GM12865 (cell line): ENCODE measurements around the gene ACVR2A.

Experiments used
- DNase-seq: peaks from one replicate; pipeline ENCODE4 v3.0.0; 2010; ENCODE audit warnings: low read depth
- H3K4me3 ChIP-seq: 2 replicates; pipeline ENCODE4 v1.5.1; 2011; ENCODE audit warnings: mild to moderate bottlenecking, low read depth, low read length, control low read depth
- TF ChIP-seq, protein P1 (sequence below): IDR thresholded peaks from 2 replicates; pipeline ENCODE4 v1.5.1; 2011; ENCODE audit warnings: low read length, control low read depth, low read depth, inconsistent platforms; ENCODE audit not compliant: insufficient read depth; ENCODE audit errors: missing control alignments

The ACVR2A gene

DNA sequence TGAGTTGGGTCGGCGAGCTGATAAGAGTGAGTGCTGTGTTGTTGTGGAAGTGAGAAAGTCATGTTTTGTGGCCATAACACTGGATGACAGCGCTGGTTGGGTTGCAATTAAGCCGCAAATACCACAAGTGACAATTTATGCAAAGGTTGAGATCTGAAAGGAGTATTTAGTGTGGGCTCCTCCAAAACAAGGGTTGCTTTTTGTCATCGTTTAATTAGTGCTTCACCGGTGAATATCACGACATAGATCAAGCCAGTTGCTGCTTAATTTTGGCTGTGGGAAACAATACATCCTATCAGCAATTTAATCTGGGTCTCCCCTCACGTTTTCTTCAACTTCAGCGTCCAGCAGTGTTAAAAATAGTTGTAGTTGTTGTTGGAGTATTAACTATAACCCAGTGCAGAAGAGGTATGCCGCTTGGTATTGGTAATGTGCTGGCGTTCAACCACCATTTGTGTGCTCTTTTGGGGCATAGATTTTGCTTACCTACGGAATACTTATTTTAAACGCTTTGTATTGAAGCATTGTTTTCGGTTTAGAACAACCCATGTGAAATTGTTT lies 662 bp downstream of the ACVR2A start:
- peak; percentile 85 for DNase-seq
- H3K4me3 ChIP-seq, result peak overlapping the region; percentile 61
- TF ChIP-seq, protein P1, sequence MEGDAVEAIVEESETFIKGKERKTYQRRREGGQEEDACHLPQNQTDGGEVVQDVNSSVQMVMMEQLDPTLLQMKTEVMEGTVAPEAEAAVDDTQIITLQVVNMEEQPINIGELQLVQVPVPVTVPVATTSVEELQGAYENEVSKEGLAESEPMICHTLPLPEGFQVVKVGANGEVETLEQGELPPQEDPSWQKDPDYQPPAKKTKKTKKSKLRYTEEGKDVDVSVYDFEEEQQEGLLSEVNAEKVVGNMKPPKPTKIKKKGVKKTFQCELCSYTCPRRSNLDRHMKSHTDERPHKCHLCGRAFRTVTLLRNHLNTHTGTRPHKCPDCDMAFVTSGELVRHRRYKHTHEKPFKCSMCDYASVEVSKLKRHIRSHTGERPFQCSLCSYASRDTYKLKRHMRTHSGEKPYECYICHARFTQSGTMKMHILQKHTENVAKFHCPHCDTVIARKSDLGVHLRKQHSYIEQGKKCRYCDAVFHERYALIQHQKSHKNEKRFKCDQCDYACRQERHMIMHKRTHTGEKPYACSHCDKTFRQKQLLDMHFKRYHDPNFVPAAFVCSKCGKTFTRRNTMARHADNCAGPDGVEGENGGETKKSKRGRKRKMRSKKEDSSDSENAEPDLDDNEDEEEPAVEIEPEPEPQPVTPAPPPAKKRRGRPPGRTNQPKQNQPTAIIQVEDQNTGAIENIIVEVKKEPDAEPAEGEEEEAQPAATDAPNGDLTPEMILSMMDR, result no peak

DNA sequence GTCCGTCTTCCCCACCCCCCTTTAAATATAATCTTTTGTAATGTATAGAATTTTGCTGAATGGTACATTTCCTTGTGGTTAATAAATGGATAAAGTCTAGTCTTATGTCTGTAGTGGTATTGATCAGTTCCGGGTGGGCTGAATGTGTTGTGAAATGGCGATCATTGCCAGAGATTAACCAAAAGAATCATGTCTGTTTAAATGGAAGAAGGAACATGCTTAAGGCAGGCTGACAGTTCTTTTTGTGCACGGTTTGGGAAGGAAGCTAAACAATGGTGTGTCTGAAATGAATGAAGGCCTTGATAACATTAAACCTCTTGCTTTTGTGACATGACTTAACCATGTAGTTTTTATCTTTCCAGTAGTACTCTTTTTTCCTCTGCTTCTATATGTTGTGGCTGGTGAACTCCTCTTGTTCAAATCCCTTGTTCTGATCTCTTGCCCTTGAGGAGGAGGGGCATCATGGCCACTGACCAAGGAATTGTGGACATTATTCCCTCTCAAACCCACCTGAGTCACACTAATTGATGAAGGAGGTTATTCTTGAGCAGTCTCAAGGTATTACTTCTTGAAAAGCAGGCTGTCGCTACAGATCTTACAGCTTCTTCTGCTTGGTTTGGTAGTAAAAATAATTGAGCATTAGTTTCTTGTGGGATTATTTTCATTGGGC lies 1.7 kb downstream of the ACVR2A start:
- H3K4me3 ChIP-seq, result no peak overlapping the region
- TF ChIP-seq, protein P1, result no peak
- no peak for DNase-seq

DNA sequence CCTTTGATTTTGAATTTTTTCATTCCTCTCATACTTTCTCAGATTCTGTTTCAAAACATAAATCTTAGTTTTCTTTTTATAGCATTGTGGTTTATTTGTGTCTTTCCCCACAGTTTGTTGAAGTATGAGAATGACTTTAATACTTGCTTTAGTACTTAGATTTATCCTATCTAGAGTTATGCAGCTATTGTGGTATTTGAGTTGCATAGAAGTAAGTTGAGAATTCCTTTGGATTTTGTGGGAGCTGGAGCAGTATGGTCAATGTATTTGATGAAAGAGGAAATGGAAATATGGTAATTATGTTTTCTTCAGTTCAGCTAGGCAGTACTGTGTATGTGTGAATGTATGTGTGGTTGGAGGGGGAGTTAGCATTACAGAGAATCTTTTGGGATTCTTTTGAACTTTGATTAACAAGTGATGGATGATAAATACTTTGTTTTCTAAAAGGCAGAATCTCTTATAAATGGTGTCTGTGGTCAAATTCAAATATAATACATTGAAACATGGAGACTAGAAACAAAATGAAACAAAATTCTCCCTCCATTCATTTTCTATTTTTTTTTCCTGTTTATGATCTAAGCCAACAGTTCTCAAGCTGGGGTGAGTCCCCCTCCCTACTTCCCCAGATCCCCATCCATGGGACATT lies 3.0 kb downstream of the ACVR2A start:
- no peak overlapping the region for H3K4me3 ChIP-seq
- DNase-seq, result no peak
- TF ChIP-seq, protein P1, result no peak

DNA sequence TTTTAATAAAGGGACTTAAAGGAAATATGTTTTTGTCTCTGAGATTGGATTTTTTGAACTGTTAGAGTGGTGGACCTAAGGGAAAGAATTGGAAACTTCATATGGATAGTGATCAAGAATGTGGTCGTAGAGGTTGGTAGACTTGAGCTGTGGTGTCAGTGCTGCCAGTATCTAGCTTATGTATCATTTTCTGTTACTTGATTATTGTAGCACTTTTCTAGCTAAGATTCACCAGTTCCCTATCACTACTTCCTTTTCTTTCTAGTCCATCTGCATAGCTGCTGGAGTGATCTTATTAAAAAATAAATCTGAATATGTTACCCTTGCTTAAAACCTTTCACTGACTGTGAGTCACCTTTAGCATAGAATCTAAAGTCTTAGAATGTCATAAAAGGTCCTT lies 6.0 kb downstream of the ACVR2A start:
- TF ChIP-seq, protein P1, result no peak
- H3K4me3 ChIP-seq, result no peak overlapping the region

DNA sequence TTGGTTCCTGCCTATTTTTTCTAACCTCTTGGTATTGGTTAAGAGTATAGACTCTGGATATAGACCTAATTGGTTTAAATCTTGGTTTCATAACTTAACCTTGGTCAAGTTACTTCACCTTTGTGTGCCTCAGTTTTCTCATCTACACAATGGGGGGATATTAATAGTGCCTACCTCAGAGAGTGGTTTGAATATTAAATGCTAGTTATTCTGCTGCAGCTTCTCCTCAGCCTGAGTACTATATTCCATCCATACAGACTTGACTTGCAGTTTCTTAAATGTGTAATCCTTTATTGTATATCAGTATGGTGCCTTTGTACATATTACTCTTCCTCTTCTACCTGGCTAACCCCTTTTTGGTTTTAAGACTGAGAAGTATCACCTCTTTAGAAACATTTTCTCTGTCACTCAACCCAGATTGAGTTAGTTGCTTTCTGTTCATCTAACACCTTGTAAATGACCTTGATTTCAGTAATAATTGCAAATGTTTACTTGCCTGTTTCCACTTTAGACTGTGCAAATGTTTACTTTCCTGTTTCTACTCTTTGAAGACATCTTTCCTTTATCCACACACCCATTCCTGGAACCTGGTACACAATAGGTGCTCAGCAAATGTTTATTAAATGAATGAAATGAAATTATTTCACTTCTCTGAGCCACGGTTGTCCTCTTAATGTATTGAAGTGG lies 6.6 kb downstream of the ACVR2A start:
- no peak overlapping the region for H3K4me3 ChIP-seq
- TF ChIP-seq, protein P1, result no peak
- no peak for DNase-seq

More for the DNA sequence above, 6.0 kb downstream of the ACVR2A start:
- DNase-seq, result no peak

DNA sequence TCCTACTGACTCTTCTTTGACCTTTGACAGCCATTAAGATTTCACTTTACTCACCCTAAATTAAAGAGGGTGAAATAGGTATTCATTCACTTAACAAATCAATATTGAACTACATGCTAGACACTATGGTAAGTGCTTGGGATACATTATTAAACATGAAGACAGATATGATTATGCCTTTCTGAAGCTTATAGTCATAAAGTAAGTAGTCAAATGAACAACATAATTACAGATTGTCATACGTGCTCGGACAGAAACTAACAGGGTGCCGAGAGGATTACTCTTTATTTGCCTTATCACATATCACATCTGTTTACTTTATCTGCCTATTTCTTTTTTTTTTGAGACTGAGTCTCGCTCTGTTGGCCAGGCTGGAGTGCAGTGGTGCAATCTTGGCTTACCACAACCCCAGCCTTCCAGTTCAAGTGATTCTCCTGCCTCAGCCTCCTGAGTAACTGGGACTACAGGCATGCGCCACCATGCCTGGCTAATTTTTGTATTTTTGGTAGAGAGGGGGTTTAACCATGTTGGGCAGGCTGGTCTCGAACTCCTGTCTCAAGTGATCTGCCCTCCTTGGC lies 9.8 kb downstream of the ACVR2A start:
- DNase-seq, result no peak
- TF ChIP-seq, protein P1, result no peak
- H3K4me3 ChIP-seq, result no peak overlapping the region
